GM19351 (cell line): ENCODE measurements around the gene HSDL2.

ENCODE experiments used
- ATAC-seq: cut with Tn5 transposase; IDR thresholded peaks from one replicate; pipeline ENCODE4 v1.9.1; 2021; ENCODE audit warnings: mild to moderate bottlenecking, moderate library complexity; ENCODE audit not compliant: unreplicated experiment

HSDL2 gene

DNA sequence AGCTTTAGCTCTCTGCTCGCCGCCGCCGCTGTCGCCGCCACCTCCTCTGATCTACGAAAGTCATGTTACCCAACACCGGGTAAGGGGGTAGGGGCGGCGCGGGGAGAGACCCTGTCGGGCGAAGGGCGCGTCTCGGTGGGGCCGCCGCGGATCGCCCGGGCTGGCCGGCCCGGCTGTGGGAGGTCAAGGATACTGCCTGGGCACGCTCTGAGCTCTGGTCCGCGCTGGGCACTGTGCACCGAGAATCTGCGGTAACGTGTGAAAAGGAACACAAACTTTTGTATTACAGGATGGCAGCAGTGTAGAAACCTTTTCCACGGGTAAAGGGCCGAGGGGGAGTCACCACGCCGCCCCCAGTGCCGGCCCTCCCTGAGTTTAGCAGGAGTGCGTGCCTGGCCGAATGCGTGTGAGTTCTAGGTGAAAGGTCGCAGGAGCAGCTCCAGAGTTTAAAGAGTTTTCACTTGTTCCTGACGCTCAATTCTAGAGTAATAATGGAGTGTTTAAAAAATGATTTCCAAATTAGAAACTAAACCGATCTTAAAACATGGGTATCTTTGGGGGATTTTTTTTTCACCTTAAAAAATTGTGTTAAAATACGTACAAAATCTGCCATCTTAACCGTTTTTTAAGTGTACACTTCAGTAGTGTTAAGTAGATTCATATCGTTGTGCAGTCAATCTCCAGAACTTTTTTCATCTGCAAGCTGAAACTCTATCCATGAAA, at the start of gene HSDL2:
Gene HSDL2, plus strand, starts transcription at position 7 of the 723 bp plus-strand sequence. Its CDS starts 56 bp downstream, at position 63.
- peak; percentile 19 for ATAC-seq

- ATAC-seq: no peak
Observed at GRCh38 chr9:112331674-112331952, 48.3 kb upstream of the HSDL2 start.

- ATAC-seq: no peak
Observed at GRCh38 chr9:112332214-112332613, 47.7 kb upstream of the HSDL2 start.

DNA sequence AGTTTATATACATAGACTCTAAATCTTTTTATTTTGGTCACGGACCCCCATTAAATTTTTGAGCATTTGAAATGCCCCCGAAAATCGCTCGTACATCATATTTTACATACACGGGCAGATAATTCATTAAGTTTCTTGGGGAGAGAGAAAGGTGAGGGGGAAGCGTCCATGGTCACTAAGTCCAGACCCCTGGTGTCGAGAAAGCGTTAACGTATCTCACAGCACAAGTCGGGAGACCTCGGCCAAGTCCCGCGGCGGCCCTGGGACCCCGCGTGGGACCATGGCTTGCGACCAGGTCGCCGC, 47.3 kb upstream of the HSDL2 start:
- no peak for ATAC-seq

GRCh38 chr9:112332977-112333638, 46.8 kb upstream of the HSDL2 start, which contains the start of gene PTBP3:
PTBP3 (minus strand) TSS chr9:112333619; CDS start chr9:112297865, 35,754 bp downstream.
- peak; percentile 55 for ATAC-seq

GRCh38 chr9:112333639-112334431, 46.1 kb upstream of the HSDL2 start:
- ATAC-seq: peak; percentile 65

DNA sequence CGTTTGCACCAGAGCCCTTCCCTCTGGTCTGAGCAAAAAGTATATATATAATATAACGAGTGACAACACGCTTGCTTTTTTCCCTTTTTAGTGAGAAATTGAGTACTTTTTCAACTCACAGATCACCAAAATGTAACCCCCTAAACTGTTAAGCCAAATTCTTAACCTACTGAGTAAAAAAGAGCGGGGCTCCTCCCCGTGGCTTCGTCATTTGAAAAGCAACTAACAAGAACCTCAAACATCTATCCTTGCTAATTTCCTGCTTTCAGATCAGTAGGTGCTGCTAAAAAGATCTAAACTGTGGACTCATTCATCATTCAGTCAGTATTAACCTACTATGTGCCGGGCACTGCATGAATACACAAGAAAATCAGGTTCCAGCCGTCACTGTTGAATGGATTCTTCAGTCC, 45.5 kb upstream of the HSDL2 start:
- no peak for ATAC-seq

GRCh38 chr9:112337547-112337946, 42.4 kb upstream of the HSDL2 start:
- no peak for ATAC-seq

DNA sequence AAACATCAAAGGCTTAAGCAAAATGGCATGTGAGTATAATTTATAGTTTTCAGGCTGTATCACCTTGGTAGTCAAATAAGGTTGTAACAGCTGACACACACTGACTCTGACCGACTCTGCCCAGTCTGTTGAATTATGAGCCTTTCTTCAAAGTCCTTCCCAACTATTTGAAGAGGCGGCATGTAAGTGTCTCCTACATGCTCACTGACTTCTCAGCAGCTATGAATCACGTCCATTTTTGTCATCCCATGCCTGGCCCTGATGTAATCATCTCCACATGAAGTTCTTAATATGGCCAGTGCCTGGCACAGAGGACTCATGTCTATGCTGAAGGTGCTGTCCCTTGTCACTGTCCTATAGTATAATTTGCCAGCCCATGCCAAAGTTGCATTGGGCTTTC, 41.3 kb upstream of the HSDL2 start:
- ATAC-seq: no peak

DNA sequence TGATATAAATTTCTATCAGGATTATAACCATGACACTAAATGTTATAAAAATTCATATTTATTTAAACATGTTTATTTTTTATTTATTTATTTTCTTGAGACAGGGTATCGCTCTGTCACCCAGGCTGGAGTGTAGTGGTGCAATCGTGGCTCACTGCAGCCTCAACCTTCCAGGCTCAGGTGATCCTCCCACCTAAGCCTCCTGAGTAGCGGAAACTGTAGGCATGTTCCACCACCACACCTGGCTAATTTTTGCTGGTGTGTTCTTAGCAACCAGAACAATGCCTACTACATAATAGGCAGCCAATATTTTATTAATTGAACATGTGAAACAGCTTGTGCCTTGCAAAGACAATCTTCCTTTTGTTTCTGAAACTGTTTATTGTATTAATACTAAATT, 40.0 kb upstream of the HSDL2 start:
- no peak for ATAC-seq

- ATAC-seq: no peak
Observed at GRCh38 chr9:112341730-112342129, 38.2 kb upstream of the HSDL2 start.

GRCh38 chr9:112348257-112349007, 31.5 kb upstream of the HSDL2 start:
- ATAC-seq: no peak

- ATAC-seq: no peak
Observed at GRCh38 chr9:112349008-112349333, 30.9 kb upstream of the HSDL2 start.

- ATAC-seq: no peak
Observed at GRCh38 chr9:112351184-112351583, 28.7 kb upstream of the HSDL2 start.

DNA sequence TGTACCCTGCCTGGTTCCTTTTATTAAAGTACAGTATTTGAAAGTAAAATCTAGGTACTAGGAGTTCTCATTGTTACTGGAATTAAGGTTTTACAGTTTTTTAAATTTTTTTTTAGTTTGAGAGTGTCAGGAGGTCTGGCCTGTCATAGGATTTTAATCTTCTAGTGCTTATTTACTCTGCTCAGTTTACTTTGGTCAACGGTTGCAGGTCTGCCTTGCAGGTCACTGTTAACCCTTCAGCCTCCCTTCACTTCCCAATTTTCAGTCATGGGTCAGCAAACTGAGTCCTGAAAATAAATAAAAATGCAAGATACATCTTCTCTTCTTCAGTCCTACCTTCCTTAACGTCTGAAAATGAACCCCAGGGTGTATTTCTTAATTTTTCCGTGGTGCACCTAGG, 27.7 kb upstream of the HSDL2 start:
- ATAC-seq: no peak

DNA sequence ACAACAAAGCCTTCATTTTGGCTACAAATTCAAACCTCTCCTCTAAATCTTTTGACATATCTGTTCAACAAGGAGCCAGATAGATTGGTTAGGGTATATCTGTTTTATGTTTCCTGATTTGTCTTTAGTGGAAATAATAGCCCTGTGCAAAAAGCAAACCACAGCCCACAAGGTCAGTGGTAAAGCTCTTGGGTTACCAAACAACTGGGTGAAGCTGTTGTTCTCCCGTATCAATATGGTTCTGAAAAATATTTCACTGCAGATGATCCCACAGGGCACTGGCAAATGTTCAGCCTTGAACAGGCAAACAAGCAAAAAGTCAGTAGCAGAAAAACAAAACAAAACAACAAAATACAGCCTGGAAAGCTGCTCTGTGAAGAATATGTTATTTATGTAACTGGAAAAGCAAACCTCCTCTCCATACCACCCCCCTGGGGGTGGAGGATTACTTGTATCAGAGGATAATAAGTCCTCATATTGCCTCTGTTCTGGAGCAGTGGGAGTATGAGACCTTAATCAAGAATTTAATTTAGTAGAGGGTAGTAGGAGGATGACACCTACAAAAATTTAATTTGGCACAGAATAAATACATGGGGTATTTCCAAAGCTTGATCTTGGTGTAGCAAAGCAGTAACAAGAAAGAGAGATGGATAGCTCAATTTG, 25.7 kb upstream of the HSDL2 start:
- ATAC-seq: no peak

- no peak for ATAC-seq
Observed at GRCh38 chr9:112355427-112355897, 24.4 kb upstream of the HSDL2 start.

DNA sequence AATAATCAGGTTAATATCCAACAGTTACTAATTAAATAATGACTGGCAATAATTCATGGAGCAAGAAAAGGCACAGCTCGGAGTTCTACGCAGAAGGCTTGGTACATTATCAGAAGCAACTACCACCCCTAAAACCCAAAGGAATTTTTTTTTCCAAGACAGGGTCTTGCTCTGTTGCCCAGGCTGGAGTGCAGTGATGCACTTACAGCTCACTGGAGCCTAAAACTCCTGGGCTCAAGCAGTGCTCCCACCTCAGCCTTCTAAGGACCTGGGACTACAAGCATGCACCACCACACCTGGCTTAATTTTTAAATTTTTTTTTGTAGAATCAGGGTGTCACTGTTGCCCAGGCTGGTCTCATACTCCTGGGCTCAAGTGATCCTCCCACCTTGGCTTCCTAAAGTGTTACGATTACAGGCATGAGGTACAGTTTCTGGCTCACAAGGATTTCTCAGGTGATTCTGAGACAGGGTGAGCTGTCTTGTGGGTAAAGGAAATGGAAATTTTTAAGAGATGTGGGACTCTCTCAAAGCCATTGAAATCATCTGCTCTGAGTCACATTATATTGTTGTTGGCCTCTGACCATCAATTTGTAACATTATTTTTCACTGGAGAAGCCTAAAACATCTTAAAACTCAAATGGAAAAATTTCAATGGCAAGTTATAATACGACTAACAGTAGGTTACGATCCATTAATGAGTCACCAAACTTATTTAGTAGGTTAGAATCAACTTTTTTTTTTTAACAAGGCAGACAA, 19.7 kb upstream of the HSDL2 start:
- ATAC-seq: no peak

DNA sequence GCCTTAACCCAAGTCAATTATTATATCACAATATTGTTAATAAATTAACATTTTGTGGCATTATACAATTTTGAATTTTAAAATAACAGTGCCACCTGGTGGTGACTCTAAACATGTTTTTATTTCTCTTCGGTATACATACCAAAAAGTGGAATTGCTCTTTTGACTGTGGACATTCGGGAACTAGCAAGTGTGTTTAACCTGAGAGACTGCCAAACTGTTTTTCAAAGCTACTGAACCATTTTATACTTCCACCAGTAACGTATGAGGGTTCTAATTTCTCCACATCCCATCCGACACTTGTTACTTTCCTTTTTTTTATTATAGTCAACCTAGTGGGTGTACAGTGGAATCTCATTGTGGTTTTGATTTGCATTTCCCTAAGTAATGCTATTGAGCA, 18.3 kb upstream of the HSDL2 start:
- ATAC-seq: no peak

DNA sequence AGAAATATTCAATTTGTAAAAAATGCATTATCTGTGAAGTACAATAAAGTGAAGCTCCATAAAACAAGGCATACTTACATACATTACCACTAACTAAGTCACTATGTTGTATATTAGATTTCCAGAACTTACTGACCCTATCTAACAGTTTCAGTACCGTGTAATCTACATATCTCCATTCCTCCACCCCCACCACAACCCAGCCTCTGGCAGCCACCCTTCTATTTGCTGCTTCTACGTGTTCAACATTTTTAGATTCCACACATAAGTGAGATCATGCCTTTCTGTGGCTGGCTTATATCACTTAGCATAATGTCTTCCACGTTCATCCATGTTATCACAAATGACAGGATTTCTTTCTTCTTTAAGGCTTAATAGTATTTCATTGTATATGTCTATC, 15.1 kb upstream of the HSDL2 start:
- no peak for ATAC-seq
